ENCODE data around the gene NUDT16L1.

DNA sequence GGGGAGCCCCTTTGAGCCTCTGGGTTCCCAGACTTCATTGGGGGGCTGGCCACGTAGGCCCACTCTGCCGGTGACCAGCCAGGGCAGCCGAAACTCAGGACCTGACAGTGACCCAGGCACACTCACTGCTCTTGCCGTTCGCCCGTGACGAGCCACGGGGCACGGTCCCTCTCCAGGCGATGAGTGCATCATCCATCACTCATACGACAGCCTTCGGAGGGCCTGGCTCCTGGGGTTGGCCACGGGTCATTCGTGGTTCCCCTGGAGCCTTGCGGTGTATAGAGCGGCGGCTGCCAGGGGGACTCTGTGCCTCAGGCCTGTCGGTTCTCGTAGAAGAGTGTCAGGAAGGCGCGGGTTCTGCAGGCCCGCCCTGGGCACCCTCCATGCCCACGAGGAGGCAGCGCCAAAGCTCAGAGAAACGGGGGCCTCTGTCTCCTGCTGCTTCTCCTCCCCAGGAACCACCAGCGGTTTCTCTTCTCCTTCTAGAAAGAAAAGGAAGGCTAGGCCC, 11.2 kb upstream of the NUDT16L1 start:
- TF ChIP-seq, protein P1, sequence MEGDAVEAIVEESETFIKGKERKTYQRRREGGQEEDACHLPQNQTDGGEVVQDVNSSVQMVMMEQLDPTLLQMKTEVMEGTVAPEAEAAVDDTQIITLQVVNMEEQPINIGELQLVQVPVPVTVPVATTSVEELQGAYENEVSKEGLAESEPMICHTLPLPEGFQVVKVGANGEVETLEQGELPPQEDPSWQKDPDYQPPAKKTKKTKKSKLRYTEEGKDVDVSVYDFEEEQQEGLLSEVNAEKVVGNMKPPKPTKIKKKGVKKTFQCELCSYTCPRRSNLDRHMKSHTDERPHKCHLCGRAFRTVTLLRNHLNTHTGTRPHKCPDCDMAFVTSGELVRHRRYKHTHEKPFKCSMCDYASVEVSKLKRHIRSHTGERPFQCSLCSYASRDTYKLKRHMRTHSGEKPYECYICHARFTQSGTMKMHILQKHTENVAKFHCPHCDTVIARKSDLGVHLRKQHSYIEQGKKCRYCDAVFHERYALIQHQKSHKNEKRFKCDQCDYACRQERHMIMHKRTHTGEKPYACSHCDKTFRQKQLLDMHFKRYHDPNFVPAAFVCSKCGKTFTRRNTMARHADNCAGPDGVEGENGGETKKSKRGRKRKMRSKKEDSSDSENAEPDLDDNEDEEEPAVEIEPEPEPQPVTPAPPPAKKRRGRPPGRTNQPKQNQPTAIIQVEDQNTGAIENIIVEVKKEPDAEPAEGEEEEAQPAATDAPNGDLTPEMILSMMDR (IDR thresholded peaks at IDR 0.05; ENCODE audit: low read length), result no peak
- TF ChIP-seq EZH2phosphoT487 (IDR thresholded peaks at IDR 0.05; ENCODE audit: low read length), result no peak
